ENCODE results near the gene MRNIP. TPM values are rescaled to one million over a fixed set of nuclear protein-coding genes. Genes with fewer than 3 reads are reported as not detected.
A peak's percentile ranks its signal among the peaks of the same experiment; 100 is the strongest.

Gene MRNIP
- total RNA-seq, result 14.8 TPM
- long read RNA-seq, full-length matches to known transcripts, result 15 of 23 reads
- long read RNA-seq, partial matches to known transcripts, result 1 of 23 reads
- long read RNA-seq, other reads (novel, unspliced or antisense), result 7 of 23 reads

GRCh38 chr5:179858586-179859427, at the start of gene MRNIP:
Gene MRNIP (minus strand): TSS chr5:179858817. CDS start chr5:179858796, 21 bp downstream.
- DNase-seq, result peak; percentile 99
- ATAC-seq, result peak; percentile 99
- intact Hi-C loops (cut with micrococcal nuclease), result no loop called here

- DNase-seq (peak; percentile 88), ATAC-seq (peak; percentile 92)
- intact Hi-C loops (cut with micrococcal nuclease), result no loop called here
These were observed 49.1 kb upstream of the MRNIP start, which contains the start of gene TBC1D9B for GRCh38 chr5:179907556-179908324. Gene TBC1D9B (minus strand): TSS chr5:179907897. CDS start chr5:179907821, 76 bp downstream.

- intact Hi-C loops (cut with micrococcal nuclease), result no loop called here
- DNase-seq, result no peak
These were observed 48.4 kb upstream of the MRNIP start for GRCh38 chr5:179906795-179907555.

GRCh38 chr5:179906294-179906794, 47.7 kb upstream of the MRNIP start:
- no peak for DNase-seq
- no peak for ATAC-seq
- intact Hi-C loops (cut with micrococcal nuclease), result no loop called here

More at GRCh38 chr5:179906795-179907555, 48.4 kb upstream of the MRNIP start:
- ATAC-seq, result peak; percentile 10

DNA sequence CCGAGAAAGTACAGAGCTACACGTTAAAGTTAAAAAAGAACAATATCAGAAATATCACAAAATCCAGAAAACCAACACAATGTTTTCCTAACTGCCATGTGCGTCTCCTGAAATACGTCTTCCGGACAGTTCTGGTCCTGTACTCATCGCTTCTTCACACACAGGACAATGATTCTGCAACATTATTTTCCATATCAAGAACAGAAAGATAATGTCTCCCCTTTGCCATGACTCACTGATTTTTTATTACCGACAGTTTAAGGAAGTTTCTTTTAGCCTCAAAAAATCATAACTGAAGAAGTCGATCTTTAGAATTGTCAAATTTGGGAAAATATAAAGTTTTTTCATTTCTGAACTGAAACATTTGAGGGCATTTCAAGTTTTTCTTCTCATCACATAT, 46.5 kb upstream of the MRNIP start:
- intact Hi-C loops (cut with micrococcal nuclease), result no loop called here
- DNase-seq, result no peak
- ATAC-seq, result no peak

DNA sequence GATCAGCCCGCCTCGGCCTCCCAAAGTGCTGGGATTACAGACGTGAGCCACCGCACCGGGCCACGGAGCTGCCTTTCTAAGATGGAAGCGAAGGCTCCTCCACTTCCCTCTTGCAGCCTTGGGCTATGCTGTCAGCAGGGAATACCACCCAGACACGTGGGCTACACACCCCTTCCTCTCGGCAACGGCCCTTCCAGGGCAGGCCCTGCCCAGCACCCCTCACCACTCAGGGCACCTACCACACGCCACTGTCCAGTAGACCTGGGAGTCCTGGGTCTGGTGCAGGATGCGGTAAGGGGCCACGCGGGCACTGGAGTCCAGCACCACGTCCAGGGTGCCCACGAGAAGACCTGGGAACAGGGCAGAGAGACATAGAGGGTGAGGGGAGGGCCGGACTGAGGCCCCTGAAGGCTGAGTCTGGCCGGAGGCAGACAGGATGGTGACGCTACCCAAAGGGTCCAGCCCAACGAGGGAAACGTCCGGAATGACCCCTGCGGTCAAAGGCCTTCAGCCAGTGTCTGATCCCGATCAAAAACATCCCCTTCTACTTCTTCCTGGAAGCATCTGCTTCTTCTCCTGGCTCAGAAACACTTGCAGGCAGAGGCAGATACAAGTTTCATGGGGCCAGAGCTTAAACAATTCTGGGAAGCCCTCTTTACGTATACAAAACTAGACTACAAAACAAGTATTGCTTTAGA, 46.0 kb upstream of the MRNIP start:
- ATAC-seq, result no peak
- intact Hi-C loops (cut with micrococcal nuclease), result no loop called here
- no peak for DNase-seq

DNA sequence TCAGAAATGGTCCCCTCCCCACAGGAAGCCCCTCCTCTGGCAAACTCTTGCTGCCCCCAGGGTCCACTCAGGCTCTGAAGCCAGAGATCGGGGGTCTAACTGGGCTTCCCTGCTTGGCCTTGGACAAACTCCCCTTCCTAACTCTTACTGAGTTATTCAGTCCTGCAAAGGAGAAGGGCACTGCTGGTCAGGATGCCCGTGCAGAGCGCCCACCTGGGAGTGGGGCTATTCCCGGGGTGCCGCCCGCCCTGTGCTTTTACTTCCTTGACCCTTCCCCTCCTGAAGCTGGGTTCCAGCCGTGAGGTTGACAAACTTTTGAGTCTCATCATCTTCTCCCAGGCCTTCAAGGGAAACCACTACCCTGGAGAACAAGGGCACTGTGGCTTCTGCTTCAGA, 44.1 kb upstream of the MRNIP start:
- DNase-seq, result no peak
- ATAC-seq, result no peak
- intact Hi-C loops (cut with micrococcal nuclease), result no loop called here

GRCh38 chr5:179901915-179902762, 43.5 kb upstream of the MRNIP start:
- no peak for DNase-seq
- intact Hi-C loops (cut with micrococcal nuclease), result no loop called here
- ATAC-seq, result peak; percentile 14

DNA sequence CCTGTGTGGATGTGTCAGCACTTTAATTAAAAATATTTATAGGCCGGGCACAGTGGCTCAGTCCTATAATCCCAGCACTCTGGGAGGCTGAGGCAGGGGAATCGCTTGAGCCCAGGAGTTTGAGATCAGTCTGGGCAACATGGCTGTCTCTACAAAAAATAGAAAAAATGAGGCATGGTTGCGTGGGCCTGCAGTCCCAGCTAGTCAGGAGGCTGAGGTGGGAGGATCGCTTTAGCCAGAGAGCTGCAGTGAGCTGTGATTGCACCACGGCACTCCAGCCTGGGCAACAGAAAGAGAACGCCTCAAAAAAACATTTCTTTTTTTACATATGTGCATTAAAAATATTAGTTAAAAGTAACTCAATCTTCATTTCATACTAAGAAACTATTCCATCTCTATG, 42.8 kb upstream of the MRNIP start:
- intact Hi-C loops (cut with micrococcal nuclease), result no loop called here
- DNase-seq (no peak), ATAC-seq (no peak)

GRCh38 chr5:179900711-179901110, 42.1 kb upstream of the MRNIP start:
- DNase-seq (no peak), ATAC-seq (no peak)
- intact Hi-C loops (cut with micrococcal nuclease), result no loop called here

DNA sequence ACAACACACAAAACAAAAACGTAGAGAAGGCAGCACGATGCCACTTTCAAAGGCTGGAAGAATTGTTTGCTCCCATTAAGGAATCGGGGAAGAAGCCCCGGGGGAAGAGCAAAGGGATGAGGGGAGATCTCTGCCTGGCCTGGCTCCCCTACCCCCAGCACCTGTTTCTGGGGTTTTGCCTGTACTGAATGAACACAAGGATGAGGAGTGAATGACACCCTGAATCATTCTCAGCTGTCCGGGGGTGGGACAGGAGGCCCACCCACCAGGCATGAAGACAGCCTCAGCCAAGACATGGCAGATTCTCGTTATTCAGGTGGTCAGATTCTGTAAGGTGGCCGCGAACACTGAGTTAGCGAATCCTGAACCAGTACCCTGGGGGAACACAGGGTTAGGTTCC, 41.6 kb upstream of the MRNIP start:
- DNase-seq (no peak), ATAC-seq (no peak)
- intact Hi-C loops (cut with micrococcal nuclease), result no loop called here

DNA sequence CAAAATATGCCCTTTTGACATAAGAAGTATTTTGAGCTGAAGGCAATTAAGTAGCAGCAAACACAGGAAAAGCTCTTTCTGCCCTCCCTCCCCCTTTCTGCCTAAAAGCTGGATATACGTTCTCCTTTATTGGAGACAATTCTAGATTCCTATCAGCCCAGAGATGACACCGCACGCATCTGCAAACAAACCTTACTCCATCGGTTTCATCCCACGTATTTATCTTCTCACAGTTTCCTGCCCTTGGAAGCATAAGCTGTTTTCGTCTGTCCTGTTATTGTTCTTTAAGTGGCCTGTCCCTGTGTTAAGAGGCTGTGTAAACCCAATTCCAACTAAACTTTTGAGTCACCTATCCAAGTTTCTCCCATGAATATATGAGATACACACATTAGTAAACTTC, 37.2 kb upstream of the MRNIP start:
- no peak for ATAC-seq
- no peak for DNase-seq
- intact Hi-C loops (cut with micrococcal nuclease), result no loop called here

DNA sequence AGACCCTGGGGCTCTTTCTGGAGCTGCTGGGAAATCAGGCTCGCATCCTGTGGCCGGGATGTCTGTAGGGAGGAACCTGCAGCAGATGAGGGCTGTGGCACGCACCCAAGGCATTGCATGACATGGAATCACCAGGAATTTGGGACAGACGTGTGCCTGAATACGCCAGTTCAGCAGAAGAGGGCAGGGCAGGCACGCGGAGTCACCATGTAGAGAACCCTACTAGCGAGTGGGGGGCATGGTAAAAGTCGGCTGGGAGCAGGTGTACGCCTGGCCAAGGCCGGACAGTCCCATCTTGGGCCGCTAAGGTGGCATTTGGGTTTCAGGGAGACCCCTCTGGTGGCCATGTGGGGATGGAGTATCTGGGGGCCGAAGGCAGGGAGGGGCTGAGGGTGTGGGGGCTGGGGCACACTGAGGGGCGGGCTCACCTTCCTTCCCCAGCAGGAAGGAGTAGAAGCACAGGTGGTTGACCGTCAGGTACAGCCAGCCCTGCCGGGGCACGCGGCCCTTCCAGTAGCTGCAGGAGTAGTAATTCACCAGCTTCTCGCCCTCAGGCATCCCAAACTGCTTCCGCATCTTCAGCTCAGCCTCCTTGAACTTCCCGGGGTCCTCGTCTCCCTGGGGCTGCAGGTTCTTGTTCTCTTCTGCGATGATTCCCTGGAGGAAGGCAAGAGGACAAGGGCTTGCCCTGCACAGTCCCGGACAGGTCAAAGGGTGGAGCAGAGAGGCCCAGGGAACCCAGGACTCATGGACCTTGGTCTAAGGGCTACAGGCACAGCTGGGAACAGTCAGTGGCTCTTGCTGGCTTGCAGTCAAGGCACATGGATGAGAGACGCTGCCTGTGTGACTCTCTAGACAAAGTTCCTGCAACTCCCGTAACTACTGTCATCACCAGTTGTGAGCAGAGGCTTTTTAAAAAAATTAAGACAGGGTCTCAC, 35.6 kb upstream of the MRNIP start:
- DNase-seq (no peak), ATAC-seq (no peak)
- intact Hi-C loops (cut with micrococcal nuclease), result no loop called here

GRCh38 chr5:179893076-179893957, 34.7 kb upstream of the MRNIP start:
- DNase-seq, result no peak
- ATAC-seq, result no peak
- intact Hi-C loops (cut with micrococcal nuclease), result no loop called here

DNA sequence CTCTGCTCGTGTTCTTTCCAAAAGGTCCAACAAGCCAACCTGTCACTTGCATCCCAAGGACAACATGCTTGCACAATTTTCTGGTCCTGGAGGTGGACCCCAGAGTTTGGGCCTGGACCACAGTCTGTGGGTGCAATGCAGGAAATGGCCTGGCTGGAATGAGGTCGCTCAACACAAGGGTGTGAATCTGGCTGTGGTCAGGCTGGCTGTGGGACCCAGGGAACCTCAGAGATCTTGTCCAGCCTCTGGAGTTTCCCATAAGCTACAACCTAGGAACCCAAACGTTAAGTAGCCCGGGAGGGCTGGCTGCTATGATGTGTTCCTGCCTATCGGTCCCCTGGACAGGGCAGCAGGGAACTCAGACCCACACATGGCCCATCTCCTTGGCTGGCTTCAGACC, 33.6 kb upstream of the MRNIP start:
- DNase-seq (no peak), ATAC-seq (no peak)
- intact Hi-C loops (cut with micrococcal nuclease), result no loop called here
